CMK (cell line): Measurements from ENCODE around the gene IRF1.
"Not testable (repeated sequence)": the region's sequence is repeated elsewhere in the genome, so short reads cannot be mapped to it uniquely, and the experiment has no call there.

Experiments used
- DNase-seq: peaks from one replicate; pipeline ENCODE4 v3.0.0-alpha.2; 2010; ENCODE audit warnings: low read depth

IRF1 gene

GRCh38 chr5:132487095-132487428, 3.5 kb downstream of the IRF1 start:
- DNase-seq = no peak

DNA sequence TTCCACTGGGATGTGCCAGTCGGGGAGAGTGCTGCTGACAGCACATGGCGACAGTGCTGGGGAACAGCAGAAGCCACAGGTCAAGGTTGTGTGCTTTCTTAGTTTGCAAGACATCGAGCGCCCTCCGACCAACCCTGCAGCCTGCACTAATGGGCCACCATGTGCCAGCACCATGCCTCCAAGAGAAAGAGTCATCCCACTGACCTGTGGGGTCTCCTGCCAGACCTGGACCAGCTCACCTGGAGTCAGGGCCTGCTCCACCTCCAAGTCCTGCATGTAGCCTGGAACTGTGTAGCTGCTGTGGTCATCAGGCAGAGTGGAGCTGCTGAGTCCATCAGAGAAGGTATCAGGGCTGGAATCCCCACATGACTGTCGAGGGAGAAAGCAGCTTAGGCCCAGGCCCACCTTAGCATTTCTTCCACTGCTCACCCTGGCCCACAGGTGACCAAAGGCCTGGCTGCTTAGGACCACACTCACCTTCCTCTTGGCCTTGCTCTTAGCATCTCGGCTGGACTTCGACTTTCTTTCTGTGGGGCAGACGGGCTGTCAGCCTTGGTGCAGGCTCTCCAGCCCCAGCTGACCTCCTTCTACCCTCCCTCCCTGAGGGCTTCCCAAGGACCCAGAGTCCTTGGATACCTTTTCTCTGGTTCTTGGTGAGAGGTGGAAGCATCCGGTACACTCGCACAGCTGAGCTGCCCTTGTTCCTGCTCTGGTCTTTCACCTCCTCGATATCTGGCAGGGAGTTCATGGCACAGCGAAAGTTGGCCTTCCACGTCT, 4.1 kb downstream of the IRF1 start:
- no peak for DNase-seq

- DNase-seq = no peak
These were observed 4.8 kb downstream of the IRF1 start for GRCh38 chr5:132485641-132486317.

DNA sequence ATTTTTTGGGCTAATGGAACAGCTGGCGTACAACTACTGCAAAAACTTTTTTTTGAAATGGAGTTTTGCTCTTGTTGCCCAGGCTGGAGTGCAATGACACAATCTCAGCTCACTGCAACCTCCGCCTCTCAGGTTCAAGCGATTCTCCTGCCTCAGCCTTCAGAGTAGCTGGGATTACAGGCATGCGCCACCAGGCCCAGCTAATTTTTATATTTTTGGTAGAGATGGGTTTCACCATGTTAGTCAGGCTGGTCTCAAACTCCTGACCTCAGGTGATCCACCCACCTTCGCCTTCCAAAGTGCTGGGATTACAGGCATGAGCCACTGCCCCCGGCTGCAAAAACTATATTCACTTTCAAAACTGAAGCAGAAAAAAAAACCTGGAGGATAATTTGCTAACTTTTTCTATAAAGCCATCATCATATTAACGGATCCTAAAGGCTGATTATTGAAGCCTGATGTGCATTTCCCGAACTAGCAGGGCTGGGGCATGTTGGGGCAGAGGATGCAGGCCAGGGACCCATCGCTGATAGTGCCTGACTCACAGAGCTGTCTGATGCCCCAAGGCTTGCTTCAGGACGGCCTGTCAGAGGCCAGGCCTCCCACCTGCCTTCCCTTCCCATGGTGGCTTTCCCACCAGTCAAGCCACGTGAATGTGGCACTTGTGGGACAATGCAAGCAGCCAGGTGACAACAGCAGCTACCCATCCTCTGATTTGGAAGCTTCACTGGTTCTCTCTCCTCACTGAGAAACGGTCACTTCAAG, 5.5 kb downstream of the IRF1 start:
- DNase-seq = not testable (repeated sequence)

GRCh38 chr5:132484391-132484725, 6.2 kb downstream of the IRF1 start:
- DNase-seq = no peak

DNA sequence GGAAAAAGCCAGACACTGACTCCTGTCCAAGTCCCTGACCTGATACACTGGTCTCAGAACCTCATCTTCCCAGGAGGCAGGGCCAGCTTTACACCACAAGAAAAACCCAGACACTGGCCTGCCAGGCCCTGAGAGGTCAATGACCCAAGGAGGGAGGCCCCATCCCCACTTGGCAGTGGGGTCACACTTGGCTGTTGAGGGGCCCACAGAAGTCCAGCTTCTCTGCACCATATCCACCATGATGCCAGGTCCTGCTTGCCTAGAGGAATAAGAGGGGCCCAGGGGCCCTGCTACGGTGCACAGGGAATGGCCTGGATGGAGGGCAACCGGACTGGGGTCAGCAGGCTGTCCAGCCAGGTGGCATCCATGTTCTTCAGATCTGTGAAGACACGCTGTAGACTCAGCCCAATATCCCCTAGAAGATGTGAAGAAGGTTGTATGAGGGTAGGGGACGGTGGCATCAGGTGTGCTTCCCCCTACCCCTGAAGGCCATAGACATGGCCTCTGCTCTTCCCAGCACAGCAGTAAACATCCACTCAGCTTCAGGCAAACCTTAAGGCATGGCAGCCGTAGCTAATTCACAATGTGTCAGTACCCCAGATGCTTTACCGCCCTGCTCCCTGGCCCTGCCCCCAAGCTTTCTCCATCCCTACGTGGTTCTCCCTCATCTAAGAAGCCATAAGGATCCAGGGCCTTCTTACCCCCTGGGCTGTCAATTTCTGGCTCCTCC, 6.7 kb downstream of the IRF1 start:
- no peak for DNase-seq

DNA sequence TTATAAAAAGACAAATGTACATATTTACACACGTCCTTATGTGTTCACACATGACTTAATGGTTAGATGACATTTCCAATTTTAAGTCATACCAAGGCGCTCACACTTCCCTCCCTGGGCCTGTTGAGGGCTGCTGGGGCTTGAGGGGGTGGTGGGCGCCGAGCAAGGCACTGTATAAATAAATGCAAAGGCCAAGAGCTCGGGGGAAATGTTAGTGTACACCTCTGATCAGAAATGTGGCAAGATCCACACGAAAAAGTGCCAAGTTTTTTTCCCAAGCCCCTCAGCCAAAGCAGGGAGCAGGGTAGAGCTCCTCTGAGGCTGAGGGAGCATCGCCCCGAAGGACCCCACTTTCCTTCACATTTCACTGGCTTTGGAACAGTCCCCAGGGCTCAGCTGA, 7.5 kb downstream of the IRF1 start:
- no peak for DNase-seq

- no peak for DNase-seq
These were observed 8.9 kb downstream of the IRF1 start for GRCh38 chr5:132481596-132482211.

- no peak for DNase-seq
These were observed 9.5 kb downstream of the IRF1 start for GRCh38 chr5:132480893-132481595.

DNA sequence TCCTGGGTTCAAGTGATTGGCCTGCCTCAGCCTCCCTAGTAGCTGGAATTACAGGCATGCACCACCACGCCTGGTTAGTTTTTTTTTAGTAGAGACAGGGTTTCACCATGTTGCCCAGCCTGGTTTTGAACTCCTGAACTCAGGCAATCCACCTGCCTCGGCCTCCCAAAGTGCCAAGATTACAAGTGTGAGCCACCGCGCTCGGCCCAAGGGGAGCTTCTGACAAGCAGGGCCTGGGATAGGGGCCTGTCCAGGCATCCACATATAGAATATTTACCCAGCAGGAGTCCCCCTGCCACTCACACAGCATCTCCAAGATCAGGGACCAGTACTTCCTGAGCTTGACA, 10.1 kb downstream of the IRF1 start:
- no peak for DNase-seq

- DNase-seq = no peak
These were observed 10.5 kb downstream of the IRF1 start for GRCh38 chr5:132480042-132480441.

DNA sequence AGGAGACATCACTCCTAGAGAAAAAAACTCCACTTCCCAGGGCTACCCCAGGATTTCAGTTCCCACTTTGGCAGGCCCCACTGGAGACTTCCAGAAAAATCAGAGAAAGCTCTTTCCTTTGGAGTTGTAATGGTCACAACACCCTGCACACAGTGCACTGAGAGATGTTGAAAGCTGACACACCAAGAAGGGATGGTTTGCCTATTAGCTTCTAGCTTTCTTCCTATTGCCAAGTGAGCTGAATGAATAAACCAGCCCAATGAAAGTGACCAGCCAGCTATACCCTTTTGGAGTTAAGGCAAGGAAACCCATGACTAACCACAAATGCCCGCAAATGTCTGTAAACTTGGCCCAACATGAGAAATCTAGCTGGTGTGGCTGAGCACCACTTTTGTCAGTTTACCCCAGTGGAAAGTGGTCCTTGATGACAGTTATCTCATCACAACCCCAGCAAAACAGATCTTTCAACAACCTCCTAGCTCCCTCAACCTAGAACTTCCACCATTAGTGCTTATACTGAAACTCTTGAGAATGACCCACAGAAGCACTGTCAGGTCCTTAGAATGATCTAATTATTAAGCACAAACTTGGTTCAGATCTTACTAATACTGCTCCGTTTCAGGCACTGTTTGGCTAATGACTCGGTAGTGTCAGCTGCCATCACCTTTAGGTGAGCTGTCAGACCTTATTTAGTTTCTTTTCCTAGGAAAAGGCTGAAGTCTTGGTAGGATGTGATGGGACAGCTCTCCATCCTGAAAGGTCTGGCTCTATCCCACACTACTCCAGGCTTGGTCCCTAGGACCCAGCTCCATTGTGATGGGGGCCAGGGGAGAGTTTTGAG, 11.2 kb downstream of the IRF1 start:
- no peak for DNase-seq

GRCh38 chr5:132478366-132478871, 12.2 kb downstream of the IRF1 start:
- no peak for DNase-seq

- DNase-seq = no peak
These were observed 12.7 kb downstream of the IRF1 start for GRCh38 chr5:132477784-132478365.

- DNase-seq = no peak
These were observed 13.4 kb downstream of the IRF1 start for GRCh38 chr5:132476876-132477781.

DNA sequence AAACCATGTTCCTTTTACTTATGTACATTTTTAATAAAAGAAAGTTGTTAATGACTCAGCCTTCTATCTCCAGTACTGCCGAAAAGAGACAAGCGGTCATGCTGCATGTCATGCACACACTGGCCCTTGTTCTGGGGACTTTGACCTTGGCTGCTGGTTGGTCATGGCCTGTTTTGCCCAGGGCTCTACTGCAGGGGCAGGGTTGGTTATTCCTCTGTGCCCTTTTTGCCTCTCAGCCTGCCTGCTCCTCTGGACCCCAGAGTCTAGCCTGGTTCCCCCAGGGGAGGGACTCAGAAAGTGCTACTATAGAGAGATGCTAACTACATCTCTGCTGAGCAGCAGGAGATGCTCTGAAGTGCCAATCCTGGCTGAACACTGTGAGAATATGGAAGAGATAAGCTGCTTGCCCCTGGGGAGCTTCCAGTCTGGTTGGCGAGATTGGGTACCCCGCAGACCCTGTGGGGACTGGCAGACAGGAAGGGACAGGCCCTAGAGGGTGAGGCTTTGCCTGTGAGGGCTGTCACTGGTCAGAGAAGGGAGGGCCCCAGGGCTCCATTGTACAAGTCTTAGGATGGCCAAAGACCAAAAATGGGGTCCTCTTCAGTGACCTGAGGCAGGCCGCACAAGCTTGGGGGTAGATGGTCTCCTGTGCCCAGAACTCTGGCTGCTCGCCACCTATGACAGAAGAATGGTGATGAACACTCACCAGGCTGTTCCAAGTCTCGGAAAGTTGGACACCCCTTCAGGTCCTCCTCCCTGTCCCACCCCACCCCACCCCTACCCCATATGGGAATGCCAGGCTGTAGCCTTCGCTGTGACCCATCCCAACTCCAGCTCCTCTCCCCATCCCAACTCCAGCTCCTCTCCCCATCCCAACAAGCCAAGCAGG, 14.3 kb downstream of the IRF1 start:
- no peak for DNase-seq

DNA sequence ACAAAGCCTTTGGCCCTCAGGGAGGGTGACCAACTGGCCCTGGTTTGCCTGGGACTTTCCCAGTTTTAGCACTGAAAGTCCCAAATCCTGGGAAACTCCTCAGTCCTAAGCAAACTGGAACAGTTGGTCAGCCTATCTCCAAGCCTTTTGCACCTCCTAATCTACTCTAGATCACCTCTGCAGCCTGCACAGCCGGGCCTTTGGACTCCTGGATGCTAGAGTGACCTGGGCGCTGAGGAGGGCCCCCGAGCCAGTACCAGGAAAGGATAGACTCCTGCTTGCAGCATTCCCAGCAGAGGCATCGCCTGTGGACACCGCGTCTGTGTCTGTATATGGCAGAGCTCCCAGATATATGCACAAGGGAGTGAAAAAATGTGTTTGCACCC, 15.1 kb downstream of the IRF1 start:
- no peak for DNase-seq
